GM21576 (cell line): ENCODE measurements around the gene NOTCH1.

Source experiments
- ATAC-seq: cut with Tn5 transposase; IDR thresholded peaks from one replicate; pipeline ENCODE4 v1.9.1; 2021; ENCODE audit warnings: mild to moderate bottlenecking, moderate library complexity; ENCODE audit not compliant: unreplicated experiment

Gene NOTCH1

GRCh38 chr9:136518623-136519022 is 27.2 kb downstream of the NOTCH1 start:
- no peak for ATAC-seq

GRCh38 chr9:136517950-136518349 is 27.9 kb downstream of the NOTCH1 start:
- ATAC-seq: no peak

GRCh38 chr9:136517012-136517743 is 28.7 kb downstream of the NOTCH1 start:
- ATAC-seq: no peak

- no peak for ATAC-seq
Measured at GRCh38 chr9:136516191-136516654, 29.6 kb downstream of the NOTCH1 start.

GRCh38 chr9:136515276-136515675 is 30.6 kb downstream of the NOTCH1 start:
- ATAC-seq: no peak

- ATAC-seq: no peak
Measured at GRCh38 chr9:136514022-136514714, 31.7 kb downstream of the NOTCH1 start.

- ATAC-seq: no peak
Measured at GRCh38 chr9:136513191-136513590, 32.7 kb downstream of the NOTCH1 start.

- ATAC-seq: no peak
Measured at GRCh38 chr9:136512651-136513071, 33.2 kb downstream of the NOTCH1 start.

- no peak for ATAC-seq
Measured at GRCh38 chr9:136511670-136512592, 33.9 kb downstream of the NOTCH1 start.

- no peak for ATAC-seq
Measured at GRCh38 chr9:136511144-136511669, 34.6 kb downstream of the NOTCH1 start.

GRCh38 chr9:136510561-136510960 is 35.3 kb downstream of the NOTCH1 start:
- no peak for ATAC-seq

- no peak for ATAC-seq
Measured at GRCh38 chr9:136509549-136509948, 36.3 kb downstream of the NOTCH1 start.

GRCh38 chr9:136508729-136509500 is 36.9 kb downstream of the NOTCH1 start:
- no peak for ATAC-seq

GRCh38 chr9:136507992-136508375 is 37.9 kb downstream of the NOTCH1 start:
- no peak for ATAC-seq

GRCh38 chr9:136507221-136507991 is 38.4 kb downstream of the NOTCH1 start:
- ATAC-seq: no peak

GRCh38 chr9:136506425-136506824 is 39.4 kb downstream of the NOTCH1 start:
- no peak for ATAC-seq

GRCh38 chr9:136505406-136506403 is 40.1 kb downstream of the NOTCH1 start:
- ATAC-seq: no peak
